IPS-20b (cell line): ENCODE results near the gene TNFAIP8L2.
"Not testable (repeated sequence)": the region's sequence is repeated elsewhere in the genome, so short reads cannot be mapped to it uniquely, and the experiment has no call there.

Source experiments
- H3K27ac ChIP-seq: one replicate; pipeline ENCODE4 v1.5.1; 2013; ENCODE audit warnings: low read length
- H3K27me3 ChIP-seq: 2 replicates; pipeline ENCODE4 v1.6.1; 2013; ENCODE audit warnings: mild to moderate bottlenecking, low read length, inconsistent platforms; ENCODE audit not compliant: insufficient read depth
- H3K36me3 ChIP-seq: 2 replicates; pipeline ENCODE4 v1.6.1; 2013; ENCODE audit warnings: low read depth, mild to moderate bottlenecking, inconsistent platforms, low read length, moderate library complexity; ENCODE audit not compliant: insufficient read depth
- H3K4me1 ChIP-seq: 2 replicates; pipeline ENCODE4 v1.6.1; 2013; ENCODE audit warnings: mild to moderate bottlenecking, control low read depth, inconsistent platforms, low read length, moderate library complexity; ENCODE audit not compliant: insufficient read depth
- H3K4me3 ChIP-seq: 2 replicates; pipeline ENCODE4 v1.5.1; 2013; ENCODE audit warnings: mild to moderate bottlenecking, low read length, inconsistent platforms
- H3K9ac ChIP-seq: 2 replicates; pipeline ENCODE4 v1.6.1; 2013; ENCODE audit warnings: low read depth, mild to moderate bottlenecking, inconsistent platforms, low read length, moderate library complexity
- H3K9me3 ChIP-seq: 2 replicates; pipeline ENCODE4 v1.6.1; 2013; ENCODE audit warnings: mild to moderate bottlenecking, low read depth, low read length, inconsistent platforms; ENCODE audit not compliant: insufficient read depth

The TNFAIP8L2 gene

GRCh38 chr1:151171190-151171589, 14.7 kb downstream of the TNFAIP8L2 start:
- no peak overlapping the region for H3K9ac ChIP-seq

GRCh38 chr1:151175041-151175741, 18.7 kb downstream of the TNFAIP8L2 start:
- peaks cover 59% of the 10 kb centered on the region for H3K36me3 ChIP-seq
- no peaks in the 10 kb centered on the region for H3K27me3 ChIP-seq
- no peak overlapping the region for H3K9ac ChIP-seq
- no peak overlapping the region for H3K27ac ChIP-seq
- no peak overlapping the region for H3K4me3 ChIP-seq
- no peaks in the 10 kb centered on the region for H3K9me3 ChIP-seq
- H3K4me1 ChIP-seq, result no peaks in the 10 kb centered on the region

More at GRCh38 chr1:151171190-151171589, 14.7 kb downstream of the TNFAIP8L2 start:
- no peak overlapping the region for H3K4me3 ChIP-seq
- no peaks in the 10 kb centered on the region for H3K27me3 ChIP-seq
- H3K27ac ChIP-seq, result no peak overlapping the region
- H3K9me3 ChIP-seq, result no peaks in the 10 kb centered on the region
- H3K36me3 ChIP-seq, result peaks cover 52% of the 10 kb centered on the region
- 0 out of 2 replicates have a peak, but pooled peaks cover 3% of the 10 kb centered on the region for H3K4me1 ChIP-seq

GRCh38 chr1:151175863-151176262, 19.4 kb downstream of the TNFAIP8L2 start, which contains the start of gene TMOD4:
Gene TMOD4, minus strand, starts transcription at chr1:151175981. Its CDS starts 1,106 bp downstream, at chr1:151174875.
- Histone ChIP-seq H3K4me1 (no peaks in the 10 kb centered on the region), H3K27ac (no peak within 1 kb of the TSS), H3K9me3 (no peaks in the 10 kb centered on the region), H3K4me3 (no peak within 1 kb of the TSS), H3K27me3 (no peaks in the 10 kb centered on the region), H3K36me3 (peaks cover 63% of the 10 kb centered on the region), H3K9ac (no peak within 1 kb of the TSS)

GRCh38 chr1:151176514-151177045, 20.1 kb downstream of the TNFAIP8L2 start:
- H3K4me1 ChIP-seq, result no peaks in the 10 kb centered on the region
- no peak overlapping the region for H3K9ac ChIP-seq
- no peak overlapping the region for H3K4me3 ChIP-seq
- H3K27ac ChIP-seq, result no peak overlapping the region
- peaks cover 70% of the 10 kb centered on the region for H3K36me3 ChIP-seq
- H3K27me3 ChIP-seq, result no peaks in the 10 kb centered on the region
- no peaks in the 10 kb centered on the region for H3K9me3 ChIP-seq

GRCh38 chr1:151184211-151184610, 27.8 kb downstream of the TNFAIP8L2 start:
- H3K27me3 ChIP-seq, result no peaks in the 10 kb centered on the region
- H3K9me3 ChIP-seq, result no peaks in the 10 kb centered on the region
- H3K36me3 ChIP-seq, result peaks cover 65% of the 10 kb centered on the region
- H3K9ac ChIP-seq, result no peak overlapping the region
- H3K27ac ChIP-seq, result no peak overlapping the region
- no peak overlapping the region for H3K4me3 ChIP-seq
- H3K4me1 ChIP-seq, result no peaks in the 10 kb centered on the region

DNA sequence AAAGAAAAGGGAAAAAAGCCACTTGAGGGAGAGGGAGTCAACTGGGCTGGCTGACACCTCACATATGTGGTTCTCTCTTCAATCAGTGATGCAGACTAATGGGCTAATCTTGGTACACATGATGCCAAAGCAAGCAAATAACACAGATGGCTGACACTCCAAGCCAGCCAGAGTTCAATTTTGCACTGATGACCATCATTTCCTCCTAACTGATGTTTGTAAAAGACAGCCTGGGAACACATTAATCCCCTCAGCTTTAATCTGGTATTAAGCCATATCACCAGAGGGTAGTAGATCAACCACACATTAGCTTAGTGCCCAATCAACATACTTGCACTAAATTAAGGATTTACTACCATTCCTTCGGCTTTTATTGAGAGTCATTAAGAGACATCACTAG, 30.8 kb downstream of the TNFAIP8L2 start:
- H3K27ac ChIP-seq, result no peak overlapping the region
- H3K4me1 ChIP-seq, result no peaks in the 10 kb centered on the region
- H3K27me3 ChIP-seq, result no peaks in the 10 kb centered on the region
- peaks cover 39% of the 10 kb centered on the region for H3K36me3 ChIP-seq
- no peak overlapping the region for H3K9ac ChIP-seq
- H3K4me3 ChIP-seq, result no peak overlapping the region
- no peaks in the 10 kb centered on the region for H3K9me3 ChIP-seq

DNA sequence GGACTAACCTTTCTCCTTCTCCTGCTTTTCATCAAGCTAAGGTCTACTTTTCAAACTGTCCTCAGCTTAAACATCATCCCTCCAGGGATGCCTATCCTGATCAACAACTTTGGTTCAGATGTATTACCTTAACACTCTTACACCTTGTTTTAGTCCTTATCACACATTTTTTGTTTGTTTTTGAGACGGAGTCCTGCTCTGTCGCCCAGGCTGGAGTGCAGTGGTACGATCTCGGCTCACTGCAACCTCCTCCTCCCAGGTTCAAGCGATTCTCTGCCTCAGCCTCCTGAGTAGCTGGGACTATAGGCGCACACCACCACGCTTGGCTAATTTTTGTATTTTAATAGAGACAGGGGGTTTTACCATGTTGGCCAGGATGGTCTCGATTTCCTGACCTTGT, 32.2 kb downstream of the TNFAIP8L2 start:
- not testable (repeated sequence) for H3K4me1 ChIP-seq, H3K27me3 ChIP-seq, H3K27ac ChIP-seq, H3K9me3 ChIP-seq
- Histone ChIP-seq H3K4me3 (peak overlapping the region; percentile 100), H3K36me3 (peaks cover 24% of the 10 kb centered on the region), H3K9ac (peak overlapping the region; percentile 98; the same call in 1 of the 2 replicates)

- peak within 1 kb of the TSS; percentile 53 for H3K27ac ChIP-seq
- no peaks in the 10 kb centered on the region for H3K27me3 ChIP-seq
- H3K4me1 ChIP-seq, result no peaks in the 10 kb centered on the region
- H3K36me3 ChIP-seq, result peaks cover 13% of the 10 kb centered on the region
- H3K4me3 ChIP-seq, result peak within 1 kb of the TSS; percentile 100
- H3K9me3 ChIP-seq, result no peaks in the 10 kb centered on the region
- peak within 1 kb of the TSS; percentile 98 for H3K9ac ChIP-seq
These were observed 33.4 kb downstream of the TNFAIP8L2 start, which contains the start of gene VPS72 for GRCh38 chr1:151189637-151190445. Gene VPS72, minus strand, starts transcription at chr1:151190197. Its CDS starts 76 bp downstream, at chr1:151190121.

GRCh38 chr1:151192047-151192446, 35.6 kb downstream of the TNFAIP8L2 start:
- no peaks in the 10 kb centered on the region; the same call in 1 of the 2 replicates for H3K4me1 ChIP-seq
- no peak overlapping the region for H3K27ac ChIP-seq
- no peaks in the 10 kb centered on the region for H3K27me3 ChIP-seq
- H3K9ac ChIP-seq, result no peak overlapping the region
- H3K4me3 ChIP-seq, result no peak overlapping the region
- no peaks in the 10 kb centered on the region for H3K36me3 ChIP-seq
- no peaks in the 10 kb centered on the region for H3K9me3 ChIP-seq

DNA sequence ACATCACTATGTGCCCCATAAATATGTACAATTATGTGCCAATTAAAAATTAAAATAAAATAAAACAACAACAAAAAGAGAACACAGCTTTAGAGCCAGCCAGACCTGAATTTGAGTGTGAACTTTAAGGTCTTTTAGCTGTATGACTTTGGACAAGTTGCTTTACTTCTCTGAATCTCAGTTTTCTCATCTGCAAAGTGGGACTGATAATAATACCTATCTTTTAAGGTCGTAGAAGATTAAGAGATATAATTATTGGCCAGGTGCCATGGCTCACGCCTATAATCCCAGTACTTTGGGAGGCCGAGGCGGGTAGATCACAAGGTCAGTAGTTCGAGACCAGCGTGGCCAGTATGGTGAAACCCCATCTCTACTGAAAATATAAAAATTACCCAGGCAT, 36.9 kb downstream of the TNFAIP8L2 start:
- no peaks in the 10 kb centered on the region for H3K27me3 ChIP-seq
- H3K36me3 ChIP-seq, result no peaks in the 10 kb centered on the region
- no peak overlapping the region for H3K9ac ChIP-seq
- H3K27ac ChIP-seq, result no peak overlapping the region
- no peak overlapping the region for H3K4me3 ChIP-seq
- no peaks in the 10 kb centered on the region for H3K9me3 ChIP-seq
- no peaks in the 10 kb centered on the region; the same call in 1 of the 2 replicates for H3K4me1 ChIP-seq

- no peaks in the 10 kb centered on the region for H3K9me3 ChIP-seq
- no peak overlapping the region for H3K27ac ChIP-seq
- H3K27me3 ChIP-seq, result no peaks in the 10 kb centered on the region
- no peak overlapping the region for H3K9ac ChIP-seq
- H3K4me1 ChIP-seq, result no peaks in the 10 kb centered on the region; the same call in 1 of the 2 replicates
- no peaks in the 10 kb centered on the region for H3K36me3 ChIP-seq
- H3K4me3 ChIP-seq, result no peak overlapping the region
These were observed 37.4 kb downstream of the TNFAIP8L2 start for GRCh38 chr1:151193856-151194255.
